Fibroblast of the conjunctiva (primary cell): ENCODE measurements around the gene TRIM46.
"Not testable (repeated sequence)": the region's sequence is repeated elsewhere in the genome, so short reads cannot be mapped to it uniquely, and the experiment has no call there.

Experiments used
- DNase-seq: peaks from one replicate; pipeline ENCODE4 v3.0.0-alpha.2; 2010; ENCODE audit warnings: low read depth

TRIM46 gene

DNA sequence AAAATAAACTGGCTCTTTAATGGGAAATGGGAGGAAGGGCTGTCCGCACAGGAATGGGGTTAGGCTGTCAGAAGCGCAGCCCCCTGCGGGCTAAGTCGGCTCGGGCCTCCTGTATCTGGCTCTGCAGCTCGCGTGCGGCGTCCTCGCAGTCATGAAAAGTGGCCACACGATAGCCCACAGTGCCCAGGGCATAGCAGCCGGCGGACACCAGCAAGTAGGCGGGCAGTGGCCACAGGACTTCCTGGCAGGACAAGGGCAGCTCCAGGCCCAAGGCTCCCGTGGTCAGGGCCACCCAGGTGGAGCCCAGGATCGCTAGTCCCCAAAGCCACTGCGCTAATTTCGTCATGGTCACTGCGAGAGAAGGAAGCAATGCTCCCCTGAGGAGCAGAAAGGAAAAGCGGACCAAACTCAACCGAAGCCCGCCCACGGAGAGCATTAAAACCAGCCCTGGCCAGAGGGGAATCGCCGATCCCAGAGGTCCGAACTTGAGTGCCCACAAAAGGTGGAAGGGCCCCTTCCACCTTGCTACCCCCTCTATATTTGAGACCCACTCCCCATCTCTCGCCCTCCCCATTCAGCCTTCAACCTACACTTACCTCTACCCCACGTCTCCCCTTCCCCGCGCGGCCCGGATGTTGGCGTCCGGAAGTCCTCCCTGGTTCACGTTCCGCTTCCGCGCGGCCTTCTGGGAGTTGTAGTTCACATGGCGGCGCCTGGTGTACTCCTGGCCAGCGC lies 33.6 kb upstream of the TRIM46 start, which contains the start of gene DPM3:
DPM3 (minus strand) TSS at position 637 of the 735 bp plus-strand sequence; CDS start at position 346, 291 bp downstream.
- peak; percentile 46 for DNase-seq

DNA sequence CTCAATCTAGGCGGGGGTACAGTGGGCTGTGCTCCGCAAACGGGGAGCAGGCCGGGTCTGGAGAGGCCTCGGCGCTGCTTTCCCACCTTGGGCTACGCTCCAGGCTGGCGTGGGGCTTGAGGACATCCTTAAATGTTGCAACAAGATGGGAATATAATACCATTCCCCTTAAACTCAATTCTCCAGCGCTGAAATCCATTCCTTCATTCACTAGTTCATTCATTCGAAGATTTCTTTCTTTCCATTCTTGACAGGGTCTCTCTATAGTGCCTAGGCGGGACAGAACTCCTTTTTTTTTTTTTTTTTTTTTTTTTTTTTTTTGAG lies 33.1 kb upstream of the TRIM46 start:
- no peak for DNase-seq

DNA sequence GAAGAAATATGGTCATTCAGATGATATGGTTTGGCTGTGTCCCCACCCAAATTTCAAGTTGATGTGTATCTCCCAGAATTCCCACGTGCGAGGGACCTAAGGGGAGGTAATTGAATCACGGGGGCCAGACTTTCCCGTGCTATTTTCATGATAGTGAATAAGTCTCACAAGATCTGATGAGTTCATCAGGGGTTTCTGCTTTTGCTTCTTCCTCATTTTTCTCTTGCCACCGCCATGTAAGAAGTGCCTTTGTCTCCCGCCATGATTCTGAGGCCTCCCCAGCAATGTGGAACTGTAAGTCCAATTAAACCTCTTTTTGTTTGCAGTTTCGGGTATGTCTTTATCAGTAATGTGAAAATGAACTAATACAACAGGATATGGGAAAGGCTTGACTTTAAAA lies 31.9 kb upstream of the TRIM46 start:
- DNase-seq, result no peak

DNA sequence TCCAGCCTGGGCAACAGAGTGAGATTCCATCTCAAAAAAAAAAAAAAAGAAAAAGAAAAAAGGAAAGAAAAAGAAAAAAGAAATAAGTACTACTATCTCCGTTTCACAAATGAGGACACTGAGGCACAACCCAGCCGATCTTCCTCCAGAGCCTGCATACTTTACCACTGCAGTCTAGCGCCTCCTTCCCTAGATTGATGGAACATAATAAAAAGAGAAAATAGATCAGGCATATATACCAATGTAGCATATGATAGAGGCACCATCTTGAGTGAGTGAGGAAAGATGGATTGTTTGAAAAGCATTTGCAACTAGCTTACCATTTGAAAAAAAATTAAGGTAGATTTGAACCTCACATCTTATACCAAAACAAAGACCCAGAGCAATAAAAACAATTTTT lies 28.2 kb upstream of the TRIM46 start:
- DNase-seq, result no peak

DNA sequence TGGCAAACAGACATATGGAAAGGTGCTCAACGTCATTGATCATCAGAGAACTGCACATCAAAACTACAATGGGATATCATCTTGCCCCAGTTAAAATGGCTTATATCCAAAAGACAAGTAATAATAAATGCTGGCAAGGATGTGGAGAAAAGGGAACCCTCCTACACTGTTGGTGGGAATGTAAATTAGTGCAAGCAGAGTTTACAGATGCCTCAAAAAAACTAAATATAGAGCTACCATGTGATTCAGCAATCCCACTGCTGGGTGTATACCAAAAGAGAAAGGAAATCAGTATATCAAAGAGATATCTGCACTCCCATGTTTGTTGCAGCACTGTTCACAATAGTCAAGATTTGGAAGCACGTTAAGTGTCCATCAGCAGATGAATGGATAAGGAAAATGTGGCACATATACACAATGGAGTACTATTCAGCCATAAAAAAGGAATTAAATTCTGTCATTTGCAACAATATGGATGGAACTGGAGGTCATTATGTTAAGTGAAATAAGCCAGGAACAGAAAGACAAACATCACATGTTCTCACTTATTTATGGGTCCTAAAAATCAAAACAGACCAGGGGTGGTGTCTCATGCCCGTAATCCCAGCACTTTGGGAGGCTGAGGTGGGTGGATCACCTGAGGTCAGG lies 17.5 kb upstream of the TRIM46 start:
- DNase-seq, result not testable (repeated sequence)

DNA sequence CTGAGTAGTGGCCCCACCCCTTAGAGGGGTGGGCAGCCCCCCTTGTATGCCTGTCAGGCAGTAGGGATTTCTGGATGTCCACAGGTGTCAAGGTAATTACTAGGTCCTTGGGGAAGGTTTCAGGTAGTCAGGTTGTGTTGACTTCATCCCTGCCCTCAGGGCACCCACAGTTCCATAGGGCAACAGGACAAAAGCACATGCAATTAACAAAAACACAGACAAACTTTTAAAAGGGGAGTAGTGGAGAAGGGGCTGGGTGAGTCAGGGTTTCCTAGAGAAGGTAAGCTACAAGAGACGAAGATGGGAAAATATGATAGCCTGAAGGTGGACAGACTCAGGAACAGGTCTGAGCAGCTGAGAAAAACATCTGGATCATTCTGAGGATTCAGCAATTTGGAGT lies 14.7 kb upstream of the TRIM46 start:
- no peak for DNase-seq

DNA sequence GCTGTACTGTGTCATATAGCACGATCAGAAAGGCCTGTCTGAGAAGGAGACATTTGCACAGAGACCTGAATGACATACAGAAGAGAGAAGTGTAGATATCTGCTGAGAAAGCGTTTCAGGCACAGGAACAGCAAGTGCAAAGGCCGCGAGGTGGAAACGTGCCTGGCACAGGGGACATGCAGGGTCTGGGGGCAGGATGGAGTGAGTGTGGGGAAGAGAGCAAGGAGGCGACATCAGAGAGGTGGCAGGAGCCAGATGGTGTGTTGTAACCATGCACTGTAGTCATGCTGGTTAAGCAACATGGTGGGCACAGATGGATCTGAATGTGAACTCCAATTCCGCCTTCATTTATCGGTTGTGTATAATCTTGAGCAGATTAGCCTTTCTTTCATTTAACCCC lies 13.5 kb upstream of the TRIM46 start:
- DNase-seq, result no peak

DNA sequence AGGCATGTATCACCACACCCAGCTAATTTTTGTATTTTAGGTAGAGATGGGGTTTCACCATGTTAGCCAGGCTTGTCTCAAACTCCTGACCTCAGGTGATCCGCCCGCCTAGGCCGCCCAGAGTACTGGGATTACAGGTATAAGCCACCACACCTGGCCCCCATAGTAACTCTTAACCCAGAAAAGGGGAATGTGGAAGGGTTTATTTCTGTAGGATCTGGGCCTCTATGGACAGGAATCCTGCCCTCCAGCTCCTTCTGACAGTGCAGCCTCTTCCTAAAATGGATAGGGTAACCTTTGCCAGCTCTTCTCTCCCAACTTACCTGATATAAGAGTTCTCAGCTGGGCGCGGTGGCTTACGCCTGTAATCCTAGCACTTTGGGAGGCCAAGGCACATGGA lies 11.0 kb upstream of the TRIM46 start:
- not testable (repeated sequence) for DNase-seq

DNA sequence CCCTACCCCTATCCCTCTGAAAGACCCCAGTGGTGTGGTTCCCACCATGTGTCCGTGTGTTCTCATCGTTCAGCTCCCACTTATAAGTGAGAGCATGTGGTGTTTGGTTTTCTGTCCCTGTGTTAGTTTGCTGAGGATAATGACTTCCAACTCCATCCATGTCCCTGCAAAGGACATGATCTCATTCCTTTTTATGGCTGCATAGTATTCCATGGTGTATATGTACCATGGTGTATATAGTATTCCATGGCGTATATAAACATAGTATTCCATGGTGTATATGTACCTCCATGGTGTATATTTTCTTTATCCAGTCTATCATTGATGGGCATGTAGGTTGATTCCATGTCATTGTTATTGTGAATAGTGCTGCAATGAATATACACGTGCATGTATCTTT lies 9.9 kb upstream of the TRIM46 start:
- DNase-seq, result not testable (repeated sequence)

DNA sequence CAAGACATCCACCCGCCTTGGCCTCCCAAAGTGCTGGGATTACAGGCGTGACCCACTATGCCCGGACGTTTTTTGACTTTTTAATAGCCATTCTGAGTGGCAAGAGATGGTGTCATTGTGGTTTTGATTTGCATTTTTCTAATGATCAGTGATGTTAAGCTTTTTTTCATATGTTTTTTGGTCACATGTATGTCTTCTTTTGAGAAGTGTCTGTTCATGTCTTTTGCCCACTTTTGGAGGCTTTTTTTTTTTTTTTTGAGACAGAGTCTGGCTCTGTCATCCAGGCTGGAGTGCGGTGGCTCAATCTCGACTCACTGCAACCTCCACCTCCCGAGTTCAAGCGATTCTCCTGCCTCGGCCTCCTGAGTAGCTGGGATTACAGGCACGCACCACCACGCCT lies 9.0 kb upstream of the TRIM46 start:
- not testable (repeated sequence) for DNase-seq

DNA sequence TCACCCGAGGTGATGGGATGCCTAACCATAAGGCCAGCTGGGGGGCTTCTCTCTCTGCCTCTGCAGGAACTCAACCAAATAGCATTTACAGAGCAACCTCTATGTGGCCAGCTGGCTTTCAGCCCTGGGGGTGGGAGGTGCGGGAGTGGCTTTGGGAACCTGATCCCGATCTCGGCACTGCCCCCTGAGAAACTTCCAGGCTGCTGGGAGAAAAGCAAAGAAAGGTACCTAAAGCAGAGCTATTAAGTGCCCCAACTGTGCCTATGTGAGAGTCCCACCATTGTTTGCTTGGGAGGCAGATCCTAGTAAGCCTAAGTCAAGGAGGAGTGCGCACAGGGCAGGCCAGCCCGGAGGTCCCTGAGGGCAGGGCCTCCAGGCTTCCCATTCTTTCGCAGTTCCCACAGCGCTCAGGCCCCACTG lies 7.6 kb upstream of the TRIM46 start:
- no peak for DNase-seq

DNA sequence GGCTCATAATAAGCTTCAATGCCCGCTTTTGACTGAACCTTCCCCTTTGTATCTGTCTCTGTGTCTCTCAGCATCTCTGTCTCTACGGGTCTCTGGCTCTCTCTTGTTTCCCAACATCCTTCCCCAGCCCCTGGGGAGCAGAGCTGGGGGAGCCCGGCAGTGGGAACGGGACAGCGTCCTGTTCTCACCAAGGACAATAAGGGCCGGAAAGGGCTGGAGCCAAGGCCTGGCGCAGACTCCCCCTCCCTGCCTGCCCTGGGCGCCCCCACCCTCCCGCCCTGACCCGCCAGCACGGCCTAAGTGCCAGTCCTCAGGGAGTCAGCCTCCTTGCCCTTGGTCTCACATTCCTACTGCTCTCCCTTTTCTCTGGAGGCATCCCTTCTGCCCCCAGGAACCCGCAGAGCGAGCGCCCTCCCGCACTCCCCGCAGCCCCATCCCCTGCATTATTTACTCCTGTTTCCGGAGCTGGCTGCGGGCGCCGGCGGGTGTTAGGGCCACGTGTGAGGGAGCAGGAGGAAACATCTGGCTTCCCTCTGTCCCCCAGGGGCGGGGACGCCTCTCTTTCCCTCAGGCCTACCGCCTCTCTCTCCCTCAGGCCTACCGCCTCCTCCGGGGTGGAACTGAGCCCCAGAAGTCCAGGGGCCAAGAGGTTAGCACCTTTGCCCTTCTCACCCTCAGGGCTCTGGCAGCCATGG lies 7.0 kb upstream of the TRIM46 start:
- DNase-seq, result no peak

DNA sequence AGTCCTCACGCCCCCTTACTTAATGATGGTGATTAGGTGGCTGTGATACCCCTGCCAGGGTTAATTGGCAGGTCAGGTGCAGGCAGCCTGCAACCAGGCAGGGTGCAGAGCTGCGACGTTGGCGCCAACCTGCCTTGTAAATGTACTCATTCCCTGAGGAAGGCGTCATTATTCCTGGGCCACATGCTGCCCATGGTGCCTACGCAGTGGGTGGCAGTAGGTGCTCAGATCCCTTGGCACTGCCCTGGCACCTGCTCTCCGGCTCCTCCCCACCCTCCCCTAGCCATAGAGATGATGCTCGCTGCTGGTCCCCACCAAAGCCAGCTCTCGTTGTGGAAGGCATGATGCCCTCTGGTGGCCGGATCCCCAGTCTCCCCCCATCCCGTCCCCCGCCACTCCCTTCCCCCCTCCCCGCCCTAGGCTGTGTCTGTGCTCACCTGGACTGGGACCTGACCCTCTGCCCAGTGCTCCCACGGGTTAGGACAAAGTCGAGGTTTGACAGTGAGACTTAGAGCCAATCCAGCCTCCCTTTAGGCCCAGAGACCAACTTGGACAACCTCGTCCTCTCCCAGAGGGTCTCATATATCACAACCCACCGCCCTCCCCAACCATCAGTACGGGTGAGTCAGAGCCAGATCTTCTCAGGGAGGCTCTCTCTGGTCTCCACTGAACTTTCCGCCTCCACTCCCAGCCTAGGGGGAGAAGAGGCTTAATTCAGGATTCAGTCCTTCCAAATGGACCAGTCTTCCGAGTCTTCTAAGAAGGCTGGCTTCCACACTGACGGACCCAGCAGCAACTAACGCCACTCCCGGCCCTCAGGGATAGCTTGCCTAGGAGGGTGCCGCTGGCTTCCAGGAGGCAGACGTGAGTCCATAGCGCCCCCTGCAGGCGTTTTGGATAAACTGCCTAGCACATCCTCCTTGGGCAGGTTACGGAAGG lies 6.2 kb upstream of the TRIM46 start:
- peak; percentile 80 for DNase-seq

DNA sequence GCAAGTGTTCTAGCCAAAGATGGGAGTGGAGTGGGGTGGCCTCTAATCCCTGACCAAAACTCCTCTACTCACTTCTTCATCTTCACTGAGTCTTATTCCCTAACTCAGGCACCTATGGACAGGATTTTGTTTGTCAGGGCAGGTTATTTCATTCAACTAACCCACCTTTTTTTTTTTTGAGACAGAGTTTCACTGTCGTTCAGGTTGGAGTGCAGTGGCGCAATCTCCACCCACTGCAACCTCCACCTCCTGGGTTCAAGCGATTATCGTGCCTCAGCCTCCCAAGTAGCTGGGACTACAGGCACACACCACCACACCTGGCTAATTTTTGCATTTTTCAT lies 5.6 kb upstream of the TRIM46 start:
- DNase-seq, result not testable (repeated sequence)

DNA sequence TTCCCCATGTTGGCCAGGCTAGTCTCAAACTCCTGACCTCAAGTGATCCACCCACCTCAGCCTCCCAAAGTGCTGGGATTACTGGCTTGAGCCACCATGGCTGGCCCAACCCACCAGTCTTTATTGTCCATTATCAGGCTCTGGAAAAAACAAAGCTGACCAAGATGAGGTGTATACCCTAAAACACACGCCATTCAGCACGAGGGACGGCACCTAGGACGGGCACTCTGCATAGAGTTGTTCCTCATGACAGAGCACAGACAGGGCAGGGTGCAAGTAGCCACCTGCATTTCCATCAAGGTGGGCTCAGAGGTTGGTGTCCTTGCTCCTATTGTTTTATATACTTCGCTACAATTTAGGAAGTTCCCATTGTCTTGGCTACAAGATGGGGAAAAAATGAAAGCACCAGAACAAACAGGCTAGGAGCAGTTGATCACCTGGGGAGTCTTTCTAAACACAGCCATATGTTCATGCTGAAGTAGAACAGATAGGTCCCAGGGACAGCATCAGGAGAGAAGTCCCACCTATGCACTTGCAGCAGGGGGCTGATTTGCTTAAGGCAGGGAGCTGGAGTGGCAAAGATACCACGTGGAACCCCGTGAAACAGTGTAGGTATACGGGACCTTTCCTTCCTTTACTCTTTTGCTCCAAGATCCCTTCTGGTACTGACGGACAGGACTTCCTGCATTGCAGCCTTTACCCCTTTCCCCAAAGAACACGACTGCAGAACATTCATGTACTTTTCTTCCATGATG lies 5.0 kb upstream of the TRIM46 start:
- no peak for DNase-seq

DNA sequence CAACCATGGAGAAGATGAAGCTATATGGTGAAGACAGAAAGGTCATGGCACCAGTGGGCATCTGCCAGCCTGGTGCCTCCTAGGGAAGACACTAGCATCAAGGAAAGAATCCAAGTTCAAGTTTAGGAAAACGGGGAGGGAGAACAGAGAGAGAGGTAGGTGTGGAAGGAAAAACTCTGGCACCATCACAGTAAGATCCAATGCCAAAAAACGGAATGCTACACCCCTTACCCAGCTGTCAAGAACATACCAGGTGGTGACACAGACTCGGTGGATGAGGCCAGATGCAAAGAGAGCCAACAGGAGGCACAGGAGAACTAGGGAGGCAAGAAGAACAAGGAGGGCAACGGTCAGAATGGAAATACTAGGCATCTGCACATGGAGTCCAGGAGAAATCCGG lies 4.1 kb upstream of the TRIM46 start:
- no peak for DNase-seq

DNA sequence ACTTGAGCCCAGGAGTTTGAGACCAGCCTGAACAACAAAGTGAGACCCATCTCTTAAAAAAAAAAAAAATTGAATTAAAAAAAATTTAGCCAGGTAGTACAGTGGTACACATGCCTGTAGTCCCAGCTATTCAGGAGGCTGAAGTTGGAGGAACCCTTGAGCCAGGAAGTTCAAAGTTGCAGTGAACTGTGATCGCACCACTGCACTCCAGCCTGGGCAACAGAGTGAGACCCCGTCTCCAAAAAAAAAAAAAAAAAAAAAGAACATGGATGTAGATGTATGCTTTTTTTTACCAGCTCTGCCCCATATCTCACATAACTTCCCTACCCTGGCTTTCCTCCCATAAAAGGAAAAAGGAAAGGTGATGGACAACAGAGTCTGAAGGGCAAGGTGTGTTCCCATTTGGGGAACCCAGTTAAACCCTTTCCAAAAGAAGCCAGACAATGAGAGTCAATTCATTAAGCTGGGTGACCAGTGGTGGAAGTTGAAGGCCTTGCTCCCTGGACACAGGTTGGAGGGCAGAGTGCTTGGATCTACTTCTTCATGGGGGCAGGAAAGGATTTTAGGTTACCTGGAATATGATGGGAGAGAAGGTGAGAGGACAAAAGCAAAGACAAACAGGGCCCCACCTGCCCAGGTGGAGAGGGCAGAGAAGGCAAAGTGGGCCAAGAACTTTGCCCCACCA lies 3.4 kb upstream of the TRIM46 start:
- no peak for DNase-seq

DNA sequence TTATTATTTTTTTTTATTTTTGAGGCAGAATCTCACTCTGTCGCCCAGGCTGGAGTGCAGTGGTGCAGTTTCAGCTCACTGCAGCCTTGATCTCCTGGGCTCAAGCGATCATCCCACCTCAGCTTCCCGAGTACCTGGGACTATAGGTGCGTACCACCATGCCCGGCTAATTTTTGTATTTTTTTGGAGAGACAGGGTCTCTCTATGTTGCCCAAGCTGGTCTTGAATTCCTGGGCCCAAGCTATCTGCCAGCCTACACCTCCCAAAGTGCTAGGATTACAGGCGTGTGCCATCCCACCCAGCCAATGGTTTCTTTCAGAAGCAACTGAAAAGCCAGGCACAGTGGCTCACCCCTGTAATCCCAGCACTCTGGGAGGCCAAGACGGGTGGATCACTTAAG lies 2.8 kb upstream of the TRIM46 start:
- DNase-seq, result no peak

DNA sequence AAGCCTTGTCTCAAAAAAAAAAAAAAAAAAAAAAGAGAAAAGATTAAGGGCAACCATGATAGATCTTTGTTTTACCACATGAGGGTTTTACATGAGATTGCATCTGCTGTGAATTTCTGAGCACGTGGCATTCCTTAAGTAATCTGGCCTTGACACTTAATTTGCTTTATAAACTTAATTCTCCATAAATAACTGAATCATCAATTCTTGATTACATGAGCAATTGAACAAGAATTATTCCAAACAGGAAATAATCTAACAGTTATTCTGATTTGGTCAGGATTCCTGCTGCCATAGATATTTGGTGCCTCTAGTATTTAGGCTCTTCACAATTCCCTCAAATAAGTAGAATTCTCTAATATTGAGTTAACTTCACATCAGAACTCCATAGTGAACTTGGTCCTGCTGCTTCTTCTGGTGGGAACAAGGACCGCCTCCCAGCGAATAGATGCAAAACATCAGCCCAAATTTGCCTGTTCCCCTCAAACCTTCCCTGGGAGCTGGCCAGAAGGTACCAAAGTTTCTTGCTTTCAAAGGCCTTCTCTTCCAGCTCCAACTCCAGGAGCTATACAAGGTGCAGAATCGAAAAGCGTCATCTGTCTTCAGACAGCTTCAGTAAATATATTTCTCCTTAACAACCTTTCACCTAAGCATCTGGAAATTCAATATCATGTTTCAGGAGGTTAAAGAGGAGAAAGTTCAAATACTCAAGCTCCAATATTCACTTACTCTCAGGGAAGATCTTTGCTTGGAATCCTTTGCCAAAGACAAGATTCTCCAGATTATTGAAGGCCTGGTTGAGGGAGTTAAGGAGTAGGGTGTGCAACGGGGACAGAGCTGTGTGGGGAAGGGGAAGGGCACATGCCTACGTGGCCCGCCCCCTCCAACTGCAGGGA lies 1.6 kb upstream of the TRIM46 start:
- DNase-seq, result no peak
